HG03575 (cell line): ENCODE data around the gene TMEM119.

Experiments
- ATAC-seq: cut with Tn5 transposase; IDR thresholded peaks from one replicate; pipeline ENCODE4 v1.9.1; 2021; ENCODE audit not compliant: unreplicated experiment, insufficient number of reproducible peaks, low FRiP score; ENCODE audit errors: extremely low read depth

Gene TMEM119

GRCh38 chr12:108605690-108606406 lies 8.0 kb upstream of the TMEM119 start:
- no peak for ATAC-seq

DNA sequence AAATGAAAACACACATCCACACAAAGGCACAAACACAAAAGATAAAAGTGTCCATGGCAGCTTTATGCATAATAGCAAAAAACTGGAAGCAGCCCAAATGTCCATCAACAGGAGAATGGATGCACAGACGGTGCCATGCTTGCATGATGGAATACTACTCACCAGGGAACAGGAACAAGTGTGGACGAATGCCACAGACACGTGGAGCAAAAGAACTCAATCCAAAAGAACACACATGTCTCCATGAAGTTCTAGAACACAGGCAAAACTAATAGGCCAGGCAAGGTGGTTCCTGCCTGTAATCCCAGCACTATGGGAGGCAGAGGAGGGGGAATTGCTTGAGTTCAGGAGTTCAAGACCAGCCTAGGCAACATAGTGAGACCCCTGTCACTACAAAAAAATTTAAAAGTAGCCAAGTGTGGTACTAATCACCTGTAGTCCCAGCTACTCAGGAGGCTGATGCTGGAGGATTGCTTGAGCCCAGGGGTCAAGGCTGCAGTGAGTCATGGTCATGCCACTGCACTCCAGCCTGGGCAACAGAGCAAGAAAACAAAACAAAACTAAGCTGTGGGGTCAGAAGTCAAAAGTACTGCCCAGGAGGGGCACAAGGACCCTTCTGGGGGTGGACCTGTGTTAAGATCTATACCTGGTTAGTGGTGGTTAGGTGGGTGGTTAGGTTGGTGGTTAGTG lies 7.3 kb upstream of the TMEM119 start:
- ATAC-seq = no peak

- no peak for ATAC-seq
Measured at GRCh38 chr12:108604208-108604941, 6.5 kb upstream of the TMEM119 start.

DNA sequence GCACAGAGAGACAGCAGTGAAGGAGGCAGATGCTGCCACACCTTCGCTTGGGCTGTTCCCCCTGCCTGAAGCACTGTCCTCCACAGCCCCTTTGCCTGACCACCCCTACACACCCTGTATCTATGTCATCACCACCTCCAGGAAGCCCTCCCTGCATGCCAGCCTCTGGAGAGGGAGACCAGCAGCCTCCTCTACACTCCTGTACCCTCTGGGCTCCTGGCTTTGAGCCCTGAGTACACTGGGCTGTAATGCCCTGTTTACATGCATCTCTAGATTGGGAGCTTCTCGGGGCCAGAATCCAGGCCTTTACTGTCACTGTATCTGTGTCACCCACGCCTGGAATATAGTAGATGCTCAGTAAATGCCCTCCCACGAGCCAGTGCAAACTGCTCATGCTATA lies 5.9 kb upstream of the TMEM119 start:
- ATAC-seq = no peak

DNA sequence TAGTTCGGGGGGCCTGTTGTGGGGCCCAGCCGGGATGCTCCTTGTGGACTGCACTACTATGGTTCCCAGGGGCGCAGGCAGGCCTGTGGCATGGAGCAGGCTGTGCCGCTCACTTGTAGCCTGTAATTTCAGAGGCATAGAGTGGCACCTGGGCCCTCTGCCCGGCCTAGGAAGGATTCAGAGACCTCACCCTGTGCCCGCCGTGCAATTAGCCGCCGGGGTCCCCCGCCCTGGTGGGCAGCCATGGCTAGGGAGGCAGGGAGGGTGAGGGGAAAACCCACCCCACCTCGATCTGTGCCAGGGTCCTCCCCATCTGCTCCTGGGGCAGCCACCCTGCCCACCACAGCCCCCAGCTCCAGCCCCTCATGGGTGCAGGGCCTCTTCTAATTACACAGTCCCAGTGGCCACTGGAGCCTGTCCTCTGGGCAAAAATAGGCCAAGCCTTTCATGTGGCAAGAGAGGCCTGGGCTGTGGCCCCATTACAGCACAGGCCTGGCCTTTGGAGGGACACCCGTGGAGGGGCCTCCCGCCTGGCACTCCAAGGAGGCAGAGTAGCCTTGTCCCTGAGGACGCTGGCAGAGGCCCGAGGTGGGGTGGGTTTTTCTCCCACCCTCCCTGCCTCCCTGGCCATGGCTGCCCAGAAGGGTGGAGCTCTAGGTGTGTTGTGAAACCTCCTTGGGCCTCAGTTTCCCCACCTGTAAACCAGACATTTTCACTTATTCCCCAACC lies 5.3 kb upstream of the TMEM119 start:
- no peak for ATAC-seq

DNA sequence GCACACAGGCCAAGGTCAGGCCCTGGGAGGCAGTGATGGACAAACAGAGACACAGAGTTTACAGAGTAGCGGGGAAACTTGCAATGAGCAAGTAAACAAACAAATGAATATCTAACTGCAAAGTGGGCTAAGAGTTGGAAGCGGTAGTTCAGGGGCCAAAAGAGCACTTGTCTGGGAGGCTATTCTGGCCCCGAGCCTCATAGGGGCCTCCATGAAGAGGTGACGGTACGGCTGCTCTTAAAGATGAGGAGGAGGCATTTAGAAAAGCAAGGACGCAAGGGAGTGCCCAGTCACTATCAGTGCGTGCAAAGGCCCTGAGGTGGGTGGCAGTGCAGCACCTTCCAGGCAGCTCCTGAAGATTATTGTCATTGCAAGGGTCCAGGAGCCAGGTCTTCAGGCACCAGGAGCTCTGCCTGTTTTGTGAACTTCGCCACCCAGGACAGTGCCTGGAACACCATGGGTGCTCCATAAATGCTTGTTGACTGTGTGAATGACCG lies 4.4 kb upstream of the TMEM119 start:
- ATAC-seq = no peak

- ATAC-seq = no peak
Measured at GRCh38 chr12:108600702-108601007, 2.8 kb upstream of the TMEM119 start.

- no peak for ATAC-seq
Measured at GRCh38 chr12:108599948-108600701, 2.2 kb upstream of the TMEM119 start.

DNA sequence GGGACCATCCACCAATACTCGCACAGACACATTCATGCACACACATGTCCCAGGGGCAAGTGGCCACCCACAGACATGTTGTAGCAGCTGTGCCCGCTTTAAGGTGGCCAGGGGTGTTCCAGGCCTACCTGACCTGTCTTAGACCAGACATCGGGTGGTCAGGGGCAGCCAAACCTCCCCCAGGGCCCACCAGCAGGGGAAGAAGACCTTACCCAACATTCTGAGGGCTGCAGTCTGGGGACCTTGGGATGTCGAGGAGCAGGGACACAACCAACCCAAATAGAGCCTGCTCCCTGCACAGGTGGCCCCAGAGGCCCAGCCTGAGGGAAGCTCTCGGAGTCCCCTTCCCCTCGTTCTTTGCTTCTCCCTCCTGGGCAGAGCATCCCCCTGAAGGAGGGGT lies 1.7 kb upstream of the TMEM119 start:
- ATAC-seq = no peak

DNA sequence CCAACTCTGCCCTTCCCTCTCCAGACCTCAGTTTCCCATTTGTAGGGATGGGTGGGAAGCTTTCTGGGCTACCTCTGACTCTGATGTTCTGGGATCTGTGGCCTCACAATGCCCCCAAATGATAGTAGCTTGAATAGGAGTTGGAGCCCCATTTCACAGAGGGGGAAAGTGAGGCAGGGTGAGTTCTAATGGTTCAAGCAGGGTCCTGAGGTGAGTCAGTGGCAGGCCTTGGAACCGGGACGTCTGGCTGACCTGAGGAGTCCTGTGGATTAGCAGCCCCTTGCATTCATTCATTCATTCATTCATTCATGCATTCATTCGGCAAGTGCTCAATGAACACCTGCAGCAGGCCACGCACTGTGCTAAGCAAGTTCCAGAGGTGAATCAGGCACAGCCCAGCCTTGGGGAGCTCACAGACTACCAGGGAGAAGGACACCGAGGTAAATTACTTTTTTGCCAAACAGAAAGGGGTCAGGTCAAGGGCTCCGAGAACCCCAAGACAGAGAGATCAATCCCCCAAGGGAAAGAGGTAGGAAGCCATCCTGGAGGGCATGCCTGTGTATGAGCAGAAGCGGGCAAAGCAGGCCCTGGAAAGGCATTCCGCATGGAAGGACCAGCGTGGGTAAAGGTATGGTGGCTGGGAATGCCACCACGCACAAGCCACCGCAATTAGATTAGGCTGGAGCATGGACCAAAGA lies 818 bp upstream of the TMEM119 start:
- ATAC-seq = no peak

DNA sequence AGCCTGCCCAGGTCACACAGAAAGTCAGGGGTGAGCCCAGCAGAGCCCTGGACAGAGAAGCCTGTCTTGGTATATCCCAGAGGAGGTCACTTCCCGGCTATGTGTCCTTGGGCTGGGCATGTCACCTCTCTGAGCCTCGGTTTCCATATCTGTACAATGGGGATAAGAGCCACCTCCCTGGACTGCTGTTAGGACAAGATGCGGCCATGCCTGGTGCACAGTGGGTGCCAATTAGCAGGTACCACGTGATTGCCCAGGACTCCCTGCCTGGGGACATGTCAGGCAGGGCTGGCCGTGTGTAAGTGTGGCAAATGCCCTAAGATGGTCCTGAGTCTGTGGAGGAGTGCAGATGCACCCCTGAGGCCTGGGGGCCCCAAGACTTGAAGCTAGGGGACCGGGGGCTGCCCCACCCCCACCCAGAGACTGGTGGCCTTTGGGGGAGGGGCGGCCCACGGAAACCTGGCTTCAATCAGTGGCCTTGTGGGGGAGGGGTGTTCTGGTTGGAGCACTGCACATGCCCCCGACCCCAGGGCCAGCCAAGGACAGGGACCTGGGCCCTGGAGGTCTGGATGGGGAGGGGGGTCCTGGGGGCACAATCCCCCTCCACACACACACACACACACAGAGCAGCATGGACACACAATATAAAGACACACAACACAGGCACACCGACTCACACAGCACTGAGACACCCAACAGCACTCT lies 878 bp downstream of the TMEM119 start:
- no peak for ATAC-seq

- ATAC-seq = no peak
Measured at GRCh38 chr12:108595711-108596647, 1.9 kb downstream of the TMEM119 start.

DNA sequence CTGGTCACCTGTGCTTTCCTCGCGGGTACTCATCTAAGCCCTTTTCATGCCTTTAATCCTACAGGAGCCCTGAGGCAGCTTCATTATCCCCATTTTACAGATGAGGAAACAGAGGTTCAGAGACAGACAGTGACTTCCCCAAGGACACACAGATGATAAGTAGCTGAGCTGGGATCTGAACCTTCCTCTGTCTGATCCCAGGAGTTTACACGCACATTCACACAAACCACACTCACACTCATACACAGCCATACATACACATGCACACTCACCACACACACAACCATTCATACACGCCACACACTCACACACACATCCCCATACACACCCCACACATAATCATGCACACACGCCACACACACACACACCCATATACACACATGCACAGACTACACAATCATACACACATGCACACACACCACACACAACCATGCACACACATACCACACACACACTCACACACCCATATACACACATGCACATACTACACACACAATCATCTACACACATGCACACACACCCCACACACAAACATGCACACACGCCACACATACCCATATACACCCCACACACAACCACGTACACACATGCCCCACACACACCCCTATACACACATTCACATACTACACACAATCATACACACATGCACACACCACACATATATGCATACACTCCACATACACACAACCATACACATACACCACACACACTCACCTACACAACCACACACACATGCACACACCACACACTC lies 2.7 kb downstream of the TMEM119 start:
- no peak for ATAC-seq

DNA sequence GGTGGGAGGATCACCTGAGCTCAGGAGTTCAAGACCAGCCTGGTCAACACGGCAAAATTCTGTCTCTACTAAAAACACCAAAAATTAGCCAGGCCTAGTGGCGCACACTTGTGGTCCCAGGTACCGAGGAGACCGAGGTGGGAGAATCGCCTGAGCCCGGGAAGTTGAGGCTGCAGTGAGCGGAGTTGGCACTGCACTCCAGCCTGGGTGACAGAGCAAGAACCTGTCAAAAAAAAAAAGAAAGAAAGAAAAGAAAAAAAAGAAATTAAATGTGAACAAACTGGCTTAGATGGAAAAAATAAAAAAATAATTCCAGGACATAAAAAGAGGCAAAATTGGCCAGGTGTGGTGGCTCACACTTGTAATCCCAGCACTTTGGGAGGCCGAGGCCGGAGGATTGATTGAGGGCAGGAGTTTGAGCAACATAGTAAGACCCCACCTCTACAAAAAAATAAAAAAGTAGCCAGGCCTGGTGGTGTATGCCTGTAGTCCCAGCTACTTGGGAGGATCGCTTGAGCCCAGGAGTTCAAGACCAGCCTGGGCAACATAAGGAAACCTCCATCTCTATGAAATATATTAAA lies 3.5 kb downstream of the TMEM119 start:
- no peak for ATAC-seq

DNA sequence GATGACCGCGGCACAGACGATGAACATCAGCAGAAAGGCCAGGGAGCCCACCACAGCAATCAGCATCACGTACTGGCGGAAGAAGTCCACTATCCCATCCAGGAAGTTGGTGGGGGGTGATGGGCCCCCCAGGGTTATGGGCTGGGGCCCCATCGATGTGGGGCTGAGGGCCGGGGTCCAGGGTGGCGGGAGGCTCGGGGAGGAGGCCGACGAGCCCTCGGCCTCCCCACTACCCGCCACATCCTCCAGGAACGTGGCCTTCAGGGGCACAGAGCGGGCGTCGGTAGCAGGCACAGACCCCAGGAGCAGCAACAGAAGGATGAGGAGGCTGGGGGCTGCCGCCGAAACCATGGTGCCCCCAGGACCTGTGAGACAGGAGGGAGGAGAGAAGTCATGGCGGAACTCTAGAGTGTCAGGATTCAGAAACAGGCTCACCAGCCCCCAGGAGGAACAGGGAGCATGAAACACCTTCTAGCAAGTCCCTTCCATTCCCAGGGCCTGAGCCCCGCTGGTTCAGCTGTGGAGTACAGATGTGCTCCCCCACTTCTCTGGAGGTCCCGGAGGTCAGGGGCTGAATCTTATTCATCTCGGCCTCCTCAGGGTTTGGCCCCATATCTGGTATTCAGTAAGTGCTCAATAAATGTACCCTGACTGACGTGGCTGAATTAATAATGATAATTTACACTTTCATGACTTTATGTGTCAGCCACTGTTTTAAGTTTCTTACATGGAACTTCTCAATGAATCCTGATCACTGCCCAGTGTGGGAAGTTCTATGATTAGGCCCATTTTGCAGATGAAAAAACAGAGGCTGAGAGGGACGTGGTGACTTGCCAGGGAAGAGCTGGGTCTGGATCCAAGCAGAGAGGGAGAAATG lies 5.6 kb downstream of the TMEM119 start:
- ATAC-seq = no peak
